HG02610 (cell line): ENCODE data around the gene MYO1D.

Experiments used
- ATAC-seq: cut with Tn5 transposase; IDR thresholded peaks from one replicate; pipeline ENCODE4 v1.9.1; 2021; ENCODE audit warnings: mild to moderate bottlenecking, moderate library complexity; ENCODE audit not compliant: unreplicated experiment

Gene MYO1D

GRCh38 chr17:32444301-32445073, 432.4 kb downstream of the MYO1D start, which contains the start of gene PSMD11:
PSMD11 (plus strand) TSS chr17:32444510; CDS start chr17:32444524, 14 bp downstream.
- peak; percentile 91 for ATAC-seq

GRCh38 chr17:32443827-32444300, 433.1 kb downstream of the MYO1D start:
- ATAC-seq: no peak
